ENCODE measurements around the gene SLC25A5. TPM values are rescaled to one million over a fixed set of nuclear protein-coding genes. Genes with fewer than 3 reads are reported as not detected.

Gene SLC25A5
- total RNA-seq, 1 experiment from 2014 or later: 641 TPM

GRCh38 chrX:119419898-119420297 lies 48.3 kb upstream of the SLC25A5 start:
- Histone ChIP-seq H3K27ac (ENCODE audit: low read depth, low read length) (no peak overlapping the region), H3K9me3 (ENCODE audit: control insufficient read depth in 1 of 2, insufficient read depth in 1 of 2, low read depth in 1 of 2, low read length in 2 of 2) (no peaks in the 10 kb centered on the region), H4K20me1 (ENCODE audit: insufficient read depth) (no peaks in the 10 kb centered on the region), H3K79me2 (ENCODE audit: insufficient read depth, low read length) (no peaks in the 10 kb centered on the region), H2AFZ (ENCODE audit: low read depth, low read length, poor library complexity, severe bottlenecking) (no peak overlapping the region), H3K27me3 (ENCODE audit: insufficient read depth, low read length) (no peaks in the 10 kb centered on the region), H3K36me3 (ENCODE audit: control insufficient read depth in 1 of 2, insufficient read depth in 2 of 2, low read length in 2 of 2) (no peaks in the 10 kb centered on the region), H3K9me2 (ENCODE audit: insufficient read depth) (no peaks in the 10 kb centered on the region), H3K4me2 (ENCODE audit: low read length) (no peak overlapping the region), H3K9ac (ENCODE audit: low read length) (no peak overlapping the region), H3K4me3 (replicated peaks in 1 of 2; ENCODE audit: low read depth in 1 of 2, low read length in 2 of 2) (no peak overlapping the region), H3K4me1 (ENCODE audit: control insufficient read depth in 1 of 2, insufficient read depth in 2 of 2, low read length in 2 of 2) (no peaks in the 10 kb centered on the region)
- TF ChIP-seq SIN3A (IDR thresholded peaks at IDR 0.05; ENCODE audit: low read depth): no peak
- TF ChIP-seq EZH2phosphoT487 (IDR thresholded peaks at IDR 0.05; ENCODE audit: borderline replicate concordance): no peak
- TF ChIP-seq RAD21 (IDR thresholded peaks at IDR 0.05; ENCODE audit: low read depth): no peak
- TF ChIP-seq ELF1 (IDR thresholded peaks at IDR 0.05; ENCODE audit: borderline replicate concordance, low read depth): no peak
- TF ChIP-seq EZH2 (IDR thresholded peaks at IDR 0.05): no peak
- no peak for TF ChIP-seq ATF3 (IDR thresholded peaks at IDR 0.05)
- no peak for TF ChIP-seq JUND (IDR thresholded peaks at IDR 0.05)
- TF ChIP-seq SRF (IDR thresholded peaks at IDR 0.05; ENCODE audit: low read depth): no peak
- no peak for TF ChIP-seq ZNF274 (IDR thresholded peaks at IDR 0.05; ENCODE audit: low read depth, low read length)
- TF ChIP-seq, protein P1, sequence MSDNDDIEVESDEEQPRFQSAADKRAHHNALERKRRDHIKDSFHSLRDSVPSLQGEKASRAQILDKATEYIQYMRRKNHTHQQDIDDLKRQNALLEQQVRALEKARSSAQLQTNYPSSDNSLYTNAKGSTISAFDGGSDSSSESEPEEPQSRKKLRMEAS (IDR thresholded peaks at IDR 0.05): no peak
- TF ChIP-seq REST (IDR thresholded peaks at IDR 0.05; ENCODE audit: low read depth): no peak
- TF ChIP-seq YY1 (IDR thresholded peaks at IDR 0.05; ENCODE audit: extremely low read depth, insufficient replicate concordance, low read depth, low read length): no peak
- TF ChIP-seq TCF7L2 (IDR thresholded peaks at IDR 0.05; ENCODE audit: borderline replicate concordance, extremely low read depth, insufficient read depth, insufficient read length): no peak
- TF ChIP-seq CTCF (IDR thresholded peaks at IDR 0.05 in 2 of 3, conservative IDR thresholded peaks at IDR 0.05 in 1 of 3; ENCODE audit: borderline replicate concordance in 1 of 3, insufficient read depth in 1 of 3, low read depth in 2 of 3, low read length in 2 of 3): no peak
- no TSS peak for BruUV-seq (replicated peaks)
- ChIA-PET CTCF (no interaction called here), POLR2A (no interaction called here), RAD21 (ENCODE audit: low non-redundant PET in 1 of 2, low total read pairs in 2 of 2, uncharacterized antibody in 2 of 2, unreplicated experiment in 2 of 2) (no interaction called here)
- intact Hi-C loops (cut with micrococcal nuclease): no loop called here
- DNase-seq (ENCODE audit: low read depth, low spot score) (no peak), ATAC-seq (no peak)
